Ascending aorta (tissue), 2 donors: ENCODE measurements around the gene COL4A5. TPM values are rescaled to one million over a fixed set of nuclear protein-coding genes. Genes with fewer than 3 reads are reported as not detected.
A peak's percentile ranks its signal among the peaks of the same experiment; 100 is the strongest.
"Not testable (repeated sequence)": the region's sequence is repeated elsewhere in the genome, so short reads cannot be mapped to it uniquely, and the experiment has no call there.

Experiments used
- DNase-seq, 2 donors: peaks; one replicate each; pipeline ENCODE4 v3.0.0-alpha.2; 2019; ENCODE audit warnings: low spot score in 2 of 2
- H3K27ac ChIP-seq, 2 donors: fragments of 200-600 bp; sonication (generic); one replicate each; pipeline ENCODE4 v1.5.1; 2016 to 2017; ENCODE audit warnings: mild to moderate bottlenecking in 1 of 2
- H3K27me3 ChIP-seq: fragments of 200-600 bp; sonication (generic); one replicate; pipeline ENCODE4 v1.5.1; 2017
- H3K36me3 ChIP-seq, 2 donors: fragments of 200-600 bp; sonication (generic); one replicate each; pipeline ENCODE4 v1.5.1; 2016
- H3K4me1 ChIP-seq, 2 donors: fragments of 200-600 bp; sonication (generic); one replicate each; pipeline ENCODE4 v1.5.1; 2016 to 2017; ENCODE audit warnings: mild to moderate bottlenecking in 1 of 2
- H3K4me3 ChIP-seq, 2 donors: fragments of 200-600 bp; sonication (generic); one replicate each; pipeline ENCODE4 v1.5.1; 2016 to 2017; ENCODE audit warnings: mild to moderate bottlenecking in 1 of 2
- H3K9me3 ChIP-seq, 2 donors: fragments of 200-600 bp; sonication (generic); one replicate each; pipeline ENCODE4 v1.5.1; 2016
- CTCF ChIP-seq, 3 experiments: fragments of 200-600 bp in 2 of 3; fragments of 450-650 bp in 1 of 3; sonication (generic) in 2 of 3; IDR thresholded peaks; one replicate each; pipeline ENCODE4 v1.5.1; 2016 to 2019; ENCODE audit warnings: antibody characterized with exemption in 3 of 3, mild to moderate bottlenecking in 1 of 3, moderate library complexity in 1 of 3
- intact Hi-C: fragments of 100-400 bp; cut with DNase I; formaldehyde crosslinking; loops from one replicate; pipeline ENCODE4 v1.15.1; 2023
- total RNA-seq: library from RNA; depleted of rRNA; stranded (reverse); fragments of >200 nt; gene quantifications from one replicate; pipeline ENCODE4 v1.1.0, GENCODE V29; 2016

The COL4A5 gene
- total RNA-seq, 1 donor from 2014 or later: 12.0 TPM

- H3K4me3 ChIP-seq: no peak overlapping the region
- no peak for TF ChIP-seq CTCF (IDR thresholded peaks at IDR 0.05)
- H3K36me3 ChIP-seq: no peaks in the 10 kb centered on the region
- DNase-seq: no peak
- H3K27ac ChIP-seq: no peak overlapping the region
- no peaks in the 10 kb centered on the region for H3K27me3 ChIP-seq
- no peaks in the 10 kb centered on the region for H3K9me3 ChIP-seq
- no peaks in the 10 kb centered on the region for H3K4me1 ChIP-seq
- intact Hi-C loops: no loop called here
Measured at GRCh38 chrX:108456971-108457477, 17.4 kb downstream of the COL4A5 start.

- Histone ChIP-seq H3K9me3 (no peaks in the 10 kb centered on the region), H3K36me3 (no peaks in the 10 kb centered on the region), H3K4me1 (peaks cover 0 to 2% of the 10 kb centered on the region in 2 donors), H3K4me3 (no peak overlapping the region), H3K27ac (peak overlapping the region in 1 of 2 donors; percentile 27), H3K27me3 (no peaks in the 10 kb centered on the region)
- intact Hi-C loops: no loop called here
- DNase-seq: no peak
- TF ChIP-seq CTCF (IDR thresholded peaks at IDR 0.05): no peak
Measured at GRCh38 chrX:108464604-108465003, 25.0 kb downstream of the COL4A5 start.

- no peaks in the 10 kb centered on the region for H3K9me3 ChIP-seq
- no peak for DNase-seq
- no peak overlapping the region for H3K4me3 ChIP-seq
- intact Hi-C loops: no loop called here
- no peaks in the 10 kb centered on the region for H3K27me3 ChIP-seq
- TF ChIP-seq CTCF (IDR thresholded peaks at IDR 0.05): no peak
- no peak overlapping the region for H3K27ac ChIP-seq
- no peaks in the 10 kb centered on the region for H3K4me1 ChIP-seq
- H3K36me3 ChIP-seq: no peaks in the 10 kb centered on the region
Measured at GRCh38 chrX:108468486-108468885, 28.8 kb downstream of the COL4A5 start.

GRCh38 chrX:108473979-108474378 is 34.3 kb downstream of the COL4A5 start:
- Histone ChIP-seq H3K9me3 (peaks cover 0 to 5% of the 10 kb centered on the region in 2 donors), H3K4me3 (no peak overlapping the region), H3K4me1 (no peaks in the 10 kb centered on the region), H3K27ac (no peak overlapping the region), H3K27me3 (no peaks in the 10 kb centered on the region), H3K36me3 (no peaks in the 10 kb centered on the region)
- no peak for TF ChIP-seq CTCF (IDR thresholded peaks at IDR 0.05)
- intact Hi-C loops: no loop called here
- no peak for DNase-seq

GRCh38 chrX:108481528-108481927 is 41.9 kb downstream of the COL4A5 start:
- H3K4me3 ChIP-seq, H3K36me3 ChIP-seq, intact Hi-C loops, H3K27ac ChIP-seq, DNase-seq, H3K4me1 ChIP-seq, H3K27me3 ChIP-seq: not testable (repeated sequence)
- H3K9me3 ChIP-seq: peaks cover 5 to 16% of the 10 kb centered on the region in 2 donors

- intact Hi-C loops: no loop called here
- H3K4me1 ChIP-seq: no peaks in the 10 kb centered on the region
- no peak for DNase-seq
- H3K36me3 ChIP-seq: no peaks in the 10 kb centered on the region
- TF ChIP-seq CTCF (IDR thresholded peaks at IDR 0.05): no peak
- H3K4me3 ChIP-seq: no peak overlapping the region
- peaks cover 5 to 16% of the 10 kb centered on the region in 2 donors for H3K9me3 ChIP-seq
- H3K27me3 ChIP-seq: no peaks in the 10 kb centered on the region
- H3K27ac ChIP-seq: no peak overlapping the region
Measured at GRCh38 chrX:108484251-108484650, 44.6 kb downstream of the COL4A5 start.
